HG03280 (cell line): ENCODE measurements around the gene CFAP300.

Experiments
- ATAC-seq: cut with Tn5 transposase; IDR thresholded peaks from one replicate; pipeline ENCODE4 v1.9.1; 2021; ENCODE audit warnings: mild to moderate bottlenecking, moderate library complexity; ENCODE audit not compliant: unreplicated experiment

CFAP300 gene

GRCh38 chr11:102071497-102072472, 24.5 kb downstream of the CFAP300 start:
- no peak for ATAC-seq

GRCh38 chr11:102073253-102073652, 26.0 kb downstream of the CFAP300 start:
- no peak for ATAC-seq

- no peak for ATAC-seq
Observed at GRCh38 chr11:102079625-102080024, 32.4 kb downstream of the CFAP300 start.

GRCh38 chr11:102081313-102081712, 34.1 kb downstream of the CFAP300 start:
- no peak for ATAC-seq

- ATAC-seq: no peak
Observed at GRCh38 chr11:102085864-102086551, 38.8 kb downstream of the CFAP300 start.

GRCh38 chr11:102097186-102097585, 49.9 kb downstream of the CFAP300 start:
- ATAC-seq: no peak

- no peak for ATAC-seq
Observed at GRCh38 chr11:102099755-102100154, 52.5 kb downstream of the CFAP300 start.

- no peak for ATAC-seq
Observed at GRCh38 chr11:102108734-102109440, 61.6 kb downstream of the CFAP300 start.

- ATAC-seq: peak; percentile 84
Observed at GRCh38 chr11:102109896-102110760, 62.9 kb downstream of the CFAP300 start, which contains the start of gene YAP1. TSS of gene YAP1 (plus strand) at chr11:102110447. CDS start at chr11:102110849, 402 bp downstream.

GRCh38 chr11:102110761-102111010, 63.4 kb downstream of the CFAP300 start:
- ATAC-seq: peak; percentile 19

GRCh38 chr11:102111011-102111786, 64.0 kb downstream of the CFAP300 start:
- ATAC-seq: no peak

- no peak for ATAC-seq
Observed at GRCh38 chr11:102111787-102112508, 64.7 kb downstream of the CFAP300 start.

- ATAC-seq: no peak
Observed at GRCh38 chr11:102112509-102112821, 65.2 kb downstream of the CFAP300 start.

- no peak for ATAC-seq
Observed at GRCh38 chr11:102114032-102114431, 66.8 kb downstream of the CFAP300 start.

GRCh38 chr11:102115557-102115956, 68.3 kb downstream of the CFAP300 start:
- no peak for ATAC-seq

- no peak for ATAC-seq
Observed at GRCh38 chr11:102116453-102117205, 69.4 kb downstream of the CFAP300 start.

GRCh38 chr11:102117472-102118113, 70.4 kb downstream of the CFAP300 start:
- no peak for ATAC-seq

GRCh38 chr11:102118937-102119336, 71.7 kb downstream of the CFAP300 start:
- ATAC-seq: no peak
